ENCODE measurements around the gene SSC4D. TPM values are rescaled to one million over a fixed set of nuclear protein-coding genes. Genes with fewer than 3 reads are reported as not detected.

The SSC4D gene
- polyA plus RNA-seq, 3 donors: 0.48 to 0.56 (median 0.56) TPM

DNA sequence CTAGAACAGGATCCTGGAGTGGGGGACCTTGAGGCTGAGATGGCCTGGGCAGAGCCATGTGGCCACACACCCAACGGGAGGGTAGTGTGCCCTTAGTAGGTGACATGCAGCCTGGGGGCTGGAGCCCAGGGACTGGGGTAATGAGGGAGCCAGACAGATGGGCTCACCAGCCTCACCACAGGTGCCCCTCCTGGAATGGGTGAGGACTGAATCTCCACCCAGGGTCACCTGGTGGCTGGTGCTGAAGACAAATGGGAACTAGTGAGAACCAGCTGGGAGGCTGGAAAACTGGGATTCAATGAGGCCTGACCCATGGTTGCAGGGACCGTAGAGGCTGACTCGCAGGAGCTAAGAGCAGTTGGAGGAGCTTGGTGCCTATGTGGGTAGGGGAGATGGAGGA lies 21.3 kb upstream of the SSC4D start:
- Mint-ChIP-seq H3K27me3 (ENCODE audit: low read depth in 3 of 3) (peaks cover 0 to 2% (median 0%) of the 10 kb centered on the region in 3 donors), H3K4me3 (no peak overlapping the region), H3K9me3 (no peaks in the 10 kb centered on the region), H3K27ac (peak overlapping the region in 3 of 7 donors; percentile 17 to 31 (median 31)), H3K4me1 (peaks cover 9% of the 10 kb centered on the region), H3K36me3 (peaks cover 6 to 7% of the 10 kb centered on the region in 2 donors)
- H2AFZ ChIP-seq (ENCODE audit: insufficient read depth, low read depth, low read length, poor library complexity, severe bottlenecking): no peak overlapping the region
- TF ChIP-seq, protein P1, sequence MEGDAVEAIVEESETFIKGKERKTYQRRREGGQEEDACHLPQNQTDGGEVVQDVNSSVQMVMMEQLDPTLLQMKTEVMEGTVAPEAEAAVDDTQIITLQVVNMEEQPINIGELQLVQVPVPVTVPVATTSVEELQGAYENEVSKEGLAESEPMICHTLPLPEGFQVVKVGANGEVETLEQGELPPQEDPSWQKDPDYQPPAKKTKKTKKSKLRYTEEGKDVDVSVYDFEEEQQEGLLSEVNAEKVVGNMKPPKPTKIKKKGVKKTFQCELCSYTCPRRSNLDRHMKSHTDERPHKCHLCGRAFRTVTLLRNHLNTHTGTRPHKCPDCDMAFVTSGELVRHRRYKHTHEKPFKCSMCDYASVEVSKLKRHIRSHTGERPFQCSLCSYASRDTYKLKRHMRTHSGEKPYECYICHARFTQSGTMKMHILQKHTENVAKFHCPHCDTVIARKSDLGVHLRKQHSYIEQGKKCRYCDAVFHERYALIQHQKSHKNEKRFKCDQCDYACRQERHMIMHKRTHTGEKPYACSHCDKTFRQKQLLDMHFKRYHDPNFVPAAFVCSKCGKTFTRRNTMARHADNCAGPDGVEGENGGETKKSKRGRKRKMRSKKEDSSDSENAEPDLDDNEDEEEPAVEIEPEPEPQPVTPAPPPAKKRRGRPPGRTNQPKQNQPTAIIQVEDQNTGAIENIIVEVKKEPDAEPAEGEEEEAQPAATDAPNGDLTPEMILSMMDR (IDR thresholded peaks at IDR 0.05): no peak
- H3K79me2 ChIP-seq (ENCODE audit: insufficient read depth, low read length): no peaks in the 10 kb centered on the region
- no peaks in the 10 kb centered on the region for H3K36me3 ChIP-seq (replicated peaks in 1 of 2; ENCODE audit: control insufficient read depth in 1 of 2, insufficient read depth in 2 of 2, low read length in 2 of 2)
- H3K27me3 ChIP-seq (ENCODE audit: control insufficient read depth in 2 of 2, insufficient read depth in 2 of 2, low read length in 2 of 2): no peaks in the 10 kb centered on the region
- no peak overlapping the region for H3K27ac ChIP-seq (ENCODE audit: low read depth in 1 of 2, low read length in 2 of 2)
- intact Hi-C loops (cut with micrococcal nuclease): no loop called here
- peaks cover 10% of the 10 kb centered on the region in 2 donors for H3K4me1 ChIP-seq (ENCODE audit: control insufficient read depth in 1 of 2, insufficient read depth in 2 of 2, low read length in 2 of 2)
- H3K4me3 ChIP-seq (replicated peaks in 1 of 3; ENCODE audit: low read depth in 2 of 3, low read length in 3 of 3): no peak overlapping the region
- 94% methylated on average over 3 of the region's 3 CpGs for WGBS (ENCODE audit: insufficient coverage)
- H3K9ac ChIP-seq (ENCODE audit: insufficient read depth, low read length, poor library complexity, severe bottlenecking): no peak overlapping the region
- DNase-seq: no peak
- H3K4me2 ChIP-seq (replicated peaks; ENCODE audit: extremely low read depth, low read length, poor library complexity, severe bottlenecking): no peak overlapping the region
- H4K20me1 ChIP-seq (ENCODE audit: insufficient read depth, low read length): no peaks in the 10 kb centered on the region
- no peaks in the 10 kb centered on the region for H3K9me3 ChIP-seq (replicated peaks in 1 of 2; ENCODE audit: control insufficient read depth in 1 of 2, insufficient read depth in 1 of 2, low read length in 2 of 2)

DNA sequence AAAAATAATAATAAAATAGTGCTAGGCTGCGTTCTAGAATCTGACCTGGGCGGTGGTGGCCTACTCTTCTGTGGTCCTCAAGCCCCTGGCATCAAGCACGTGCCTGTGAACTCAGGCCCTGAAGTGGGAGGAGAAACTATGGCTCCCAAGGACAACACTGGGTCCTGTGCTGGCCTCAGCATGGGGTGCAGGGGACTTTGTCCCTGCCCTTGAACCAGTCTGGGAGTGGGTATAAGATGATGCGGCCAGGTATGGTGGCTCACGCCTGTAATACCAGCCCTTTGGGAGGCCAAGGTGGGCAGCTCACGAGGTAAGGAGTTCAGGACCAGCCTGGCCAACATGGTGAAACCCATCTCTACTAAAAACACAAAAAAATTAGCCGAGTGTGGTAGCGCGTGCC lies 20.7 kb upstream of the SSC4D start:
- Histone ChIP-seq H4K20me1 (ENCODE audit: insufficient read depth, low read length) (no peaks in the 10 kb centered on the region), H3K79me2 (ENCODE audit: insufficient read depth, low read length) (no peaks in the 10 kb centered on the region), H3K27ac (ENCODE audit: low read depth in 1 of 2, low read length in 2 of 2) (no peak overlapping the region), H2AFZ (ENCODE audit: insufficient read depth, low read depth, low read length, poor library complexity, severe bottlenecking) (no peak overlapping the region), H3K4me2 (replicated peaks; ENCODE audit: extremely low read depth, low read length, poor library complexity, severe bottlenecking) (no peak overlapping the region), H3K9me3 (replicated peaks in 1 of 2; ENCODE audit: control insufficient read depth in 1 of 2, insufficient read depth in 1 of 2, low read length in 2 of 2) (no peaks in the 10 kb centered on the region), H3K36me3 (replicated peaks in 1 of 2; ENCODE audit: control insufficient read depth in 1 of 2, insufficient read depth in 2 of 2, low read length in 2 of 2) (no peaks in the 10 kb centered on the region), H3K9ac (ENCODE audit: insufficient read depth, low read length, poor library complexity, severe bottlenecking) (no peak overlapping the region), H3K4me1 (ENCODE audit: control insufficient read depth in 1 of 2, insufficient read depth in 2 of 2, low read length in 2 of 2) (peaks cover 10% of the 10 kb centered on the region in 2 donors), H3K4me3 (replicated peaks in 1 of 3; ENCODE audit: low read depth in 2 of 3, low read length in 3 of 3) (no peak overlapping the region), H3K27me3 (ENCODE audit: control insufficient read depth in 2 of 2, insufficient read depth in 2 of 2, low read length in 2 of 2) (no peaks in the 10 kb centered on the region)
- peaks cover 4 to 6% of the 10 kb centered on the region in 2 donors for H3K36me3 Mint-ChIP-seq
- H3K4me1 Mint-ChIP-seq: peaks cover 9% of the 10 kb centered on the region
- no peak for DNase-seq
- H3K4me3 Mint-ChIP-seq: no peak overlapping the region
- intact Hi-C loops (cut with micrococcal nuclease): no loop called here
- TF ChIP-seq, protein P1 (IDR thresholded peaks at IDR 0.05): no peak
- H3K27me3 Mint-ChIP-seq (ENCODE audit: low read depth in 3 of 3): peaks cover 0 to 3% (median 0%) of the 10 kb centered on the region in 3 donors
- WGBS (ENCODE audit: insufficient coverage): 95% methylated on average over 4 of the region's 9 CpGs
- no peaks in the 10 kb centered on the region for H3K9me3 Mint-ChIP-seq
- no peak overlapping the region for H3K27ac Mint-ChIP-seq

All from CD14-positive monocyte (primary cell).